AG20443 (cell line): ENCODE measurements around the gene ZNF366.

Source experiments
- DNase-seq: peaks from one replicate; pipeline ENCODE4 v3.0.0; 2012; ENCODE audit warnings: low spot score, mixed read lengths

ZNF366 gene

GRCh38 chr5:72489536-72489935 is 17.7 kb downstream of the ZNF366 start:
- DNase-seq: no peak

DNA sequence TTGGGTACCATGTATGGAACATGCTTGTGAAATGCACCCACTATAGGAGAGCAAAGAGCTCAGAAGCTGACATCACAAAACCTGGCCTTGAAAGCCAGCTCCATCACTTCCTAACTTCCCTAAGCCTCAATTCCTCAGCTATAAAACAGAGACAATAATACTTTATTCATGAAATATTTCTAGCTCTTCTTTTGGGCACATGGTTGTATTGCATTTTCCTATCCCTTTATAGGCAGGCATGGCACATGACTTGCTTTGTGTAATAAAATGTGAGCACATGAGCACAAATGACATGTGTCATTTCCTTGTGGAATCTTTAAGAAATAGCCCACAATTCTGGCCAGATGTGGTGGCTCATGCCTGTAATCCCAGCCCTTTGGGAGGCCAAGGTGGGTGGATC is 18.5 kb downstream of the ZNF366 start:
- DNase-seq: no peak

DNA sequence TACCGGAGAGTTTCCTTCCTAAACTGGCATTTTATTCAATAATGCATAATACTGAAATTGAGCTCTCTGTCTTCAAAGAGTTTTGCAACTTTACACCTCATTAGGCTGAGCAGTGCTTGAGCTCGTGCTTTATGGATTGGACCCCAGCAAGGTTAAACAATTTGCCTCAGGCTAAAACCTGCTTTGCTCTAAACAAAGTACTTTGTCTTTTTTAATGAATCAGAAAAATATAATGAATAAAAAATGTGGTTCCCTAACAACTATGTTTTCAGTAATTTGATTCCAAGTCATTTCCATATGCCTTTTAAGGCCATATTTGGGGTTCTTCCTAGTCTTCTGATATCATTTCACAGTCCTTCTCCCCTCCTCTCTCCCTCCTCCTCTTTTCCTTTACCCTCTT is 20.0 kb downstream of the ZNF366 start:
- no peak for DNase-seq

DNA sequence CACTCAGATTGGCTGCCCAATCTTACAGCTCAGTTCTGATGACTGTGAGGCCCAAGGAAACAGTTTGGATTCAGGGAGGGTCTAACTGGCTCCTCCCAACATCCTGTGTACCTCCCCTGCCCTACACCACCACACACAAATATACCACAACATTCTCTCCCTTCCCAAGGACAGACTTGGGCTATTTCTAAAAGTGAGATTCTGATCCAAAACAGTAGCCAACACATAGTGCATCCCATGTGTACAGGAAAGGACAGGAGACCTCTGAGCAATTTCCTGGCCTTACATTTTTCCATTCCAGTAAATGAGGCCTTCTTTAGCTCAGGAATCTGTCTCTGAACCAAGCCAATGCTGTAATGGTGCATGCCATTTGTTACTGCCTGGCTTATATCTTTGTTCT is 20.8 kb downstream of the ZNF366 start:
- DNase-seq: peak; percentile 57

DNA sequence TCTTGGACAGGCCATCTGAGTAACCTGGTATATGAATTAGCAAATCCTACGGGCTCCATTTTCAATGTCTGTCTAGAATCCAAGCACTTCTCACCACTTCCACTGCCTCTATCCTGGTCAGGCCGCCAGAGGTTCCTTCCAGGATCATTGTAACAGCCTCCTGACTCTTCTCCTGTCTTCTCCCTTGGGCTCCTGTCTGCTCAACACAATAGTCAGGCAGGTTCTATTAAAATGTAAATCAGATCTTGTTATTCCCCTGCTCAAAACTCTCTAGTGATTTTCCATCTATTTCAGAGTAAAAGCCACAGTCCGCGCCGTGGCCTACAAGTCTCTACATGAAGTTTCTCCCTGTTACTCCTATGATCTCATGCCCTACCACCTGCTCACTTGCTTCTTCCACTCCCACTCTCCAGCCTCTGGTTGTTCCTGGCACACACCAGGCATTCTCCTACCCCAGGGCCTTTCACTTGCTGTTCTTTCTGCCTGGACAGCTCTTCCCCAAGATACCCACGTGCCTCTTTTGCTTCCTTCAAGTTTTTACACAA is 21.7 kb downstream of the ZNF366 start:
- no peak for DNase-seq

DNA sequence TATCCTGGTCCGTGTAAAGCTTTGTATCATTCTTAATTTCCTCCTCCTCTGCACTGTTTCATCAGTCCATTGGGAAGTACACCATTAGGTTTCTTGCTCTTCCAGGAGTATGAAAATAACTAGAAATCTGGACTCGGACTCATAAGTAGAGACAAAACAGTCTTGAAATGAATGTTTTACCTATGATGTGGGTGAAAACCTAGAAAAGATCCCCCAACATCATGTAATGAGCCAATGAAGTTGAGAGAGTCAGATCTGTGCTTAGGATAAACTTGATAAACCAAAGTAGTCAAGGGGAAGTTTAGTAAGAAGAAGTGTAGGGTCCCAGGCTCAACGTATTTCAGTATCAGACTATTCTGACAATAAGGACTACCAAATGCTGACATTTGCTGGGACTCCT is 25.2 kb downstream of the ZNF366 start:
- DNase-seq: no peak

DNA sequence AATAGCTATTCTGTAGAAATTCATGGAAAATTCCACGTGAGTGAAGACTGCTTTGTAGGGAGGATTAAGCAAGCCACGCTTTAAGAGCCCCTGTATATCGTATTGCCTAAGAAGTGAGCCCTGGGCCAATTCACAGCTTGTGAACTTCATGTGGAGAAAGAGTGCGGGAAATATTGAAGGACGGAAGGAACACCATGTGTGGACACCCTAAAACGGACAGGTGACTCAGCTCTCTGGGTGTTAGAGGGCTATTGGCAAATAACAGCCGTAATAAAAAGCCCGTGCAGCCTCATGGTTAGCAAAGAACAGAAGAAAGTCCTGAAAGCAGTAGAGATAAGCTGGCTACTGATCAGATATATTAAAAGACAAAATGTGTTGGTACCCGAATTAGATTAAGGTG is 26.4 kb downstream of the ZNF366 start:
- no peak for DNase-seq

DNA sequence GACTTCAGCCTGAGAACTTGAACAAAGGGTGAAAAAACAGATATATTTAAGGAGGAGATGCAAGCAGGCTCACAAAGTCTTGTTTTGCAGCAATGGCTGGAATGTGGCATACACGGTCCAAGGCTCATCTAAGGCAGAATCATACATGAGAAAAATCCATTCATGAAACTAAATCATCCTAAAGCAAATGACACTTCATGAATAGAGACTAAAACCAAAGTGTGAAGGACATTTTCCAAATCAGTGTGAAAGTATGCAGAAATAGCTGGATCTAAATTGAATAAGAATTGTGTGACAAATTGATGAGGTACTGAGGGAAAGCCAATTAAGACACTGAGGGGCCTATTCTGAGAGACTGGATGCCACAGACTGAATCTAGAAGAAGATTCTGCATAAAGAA is 27.3 kb downstream of the ZNF366 start:
- DNase-seq: no peak

GRCh38 chr5:72478684-72479083 is 28.5 kb downstream of the ZNF366 start:
- DNase-seq: peak; percentile 22

GRCh38 chr5:72478276-72478675 is 28.9 kb downstream of the ZNF366 start:
- DNase-seq: no peak

DNA sequence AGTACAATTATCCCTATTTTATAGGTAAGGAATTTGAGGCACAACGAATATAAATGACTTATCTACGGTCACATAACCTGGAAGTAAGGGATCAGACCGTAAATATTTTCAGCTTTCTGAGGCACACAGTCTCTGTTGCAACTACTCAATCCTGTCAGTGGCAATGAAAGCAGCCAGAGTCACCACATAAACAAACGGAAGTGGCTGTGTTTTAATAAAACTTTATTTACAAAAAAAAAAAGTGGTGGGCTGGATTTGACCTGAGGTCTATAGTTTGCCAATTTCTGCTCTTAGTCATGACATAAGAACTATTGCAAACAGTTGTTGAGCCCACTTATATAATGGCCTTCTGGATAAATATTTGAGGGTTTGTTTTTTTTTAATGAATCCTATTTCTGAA is 29.6 kb downstream of the ZNF366 start:
- no peak for DNase-seq

GRCh38 chr5:72477176-72477575 is 30.0 kb downstream of the ZNF366 start:
- no peak for DNase-seq

DNA sequence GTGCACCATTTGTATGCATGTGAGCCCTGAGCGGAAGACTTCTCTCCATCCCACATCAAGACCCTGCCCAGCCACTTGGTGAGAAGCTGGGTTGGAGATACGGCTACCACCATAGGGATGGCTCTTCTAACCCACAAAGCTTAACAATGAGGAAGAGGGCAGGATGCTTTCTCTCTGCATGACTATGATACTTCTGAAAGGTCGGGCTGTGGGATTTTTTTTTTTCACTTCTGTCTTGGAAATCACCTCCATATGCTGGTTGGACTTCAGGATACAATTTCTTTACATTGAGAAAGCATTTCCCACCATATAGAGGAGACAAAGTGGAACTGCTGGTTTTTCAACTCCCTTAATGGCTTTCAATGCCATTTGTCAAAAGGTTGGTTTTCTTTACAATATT is 30.5 kb downstream of the ZNF366 start:
- no peak for DNase-seq

GRCh38 chr5:72476275-72476674 is 30.9 kb downstream of the ZNF366 start:
- no peak for DNase-seq

GRCh38 chr5:72474516-72474915 is 32.7 kb downstream of the ZNF366 start:
- DNase-seq: no peak

- DNase-seq: no peak
Measured at GRCh38 chr5:72474046-72474500, 33.1 kb downstream of the ZNF366 start.

DNA sequence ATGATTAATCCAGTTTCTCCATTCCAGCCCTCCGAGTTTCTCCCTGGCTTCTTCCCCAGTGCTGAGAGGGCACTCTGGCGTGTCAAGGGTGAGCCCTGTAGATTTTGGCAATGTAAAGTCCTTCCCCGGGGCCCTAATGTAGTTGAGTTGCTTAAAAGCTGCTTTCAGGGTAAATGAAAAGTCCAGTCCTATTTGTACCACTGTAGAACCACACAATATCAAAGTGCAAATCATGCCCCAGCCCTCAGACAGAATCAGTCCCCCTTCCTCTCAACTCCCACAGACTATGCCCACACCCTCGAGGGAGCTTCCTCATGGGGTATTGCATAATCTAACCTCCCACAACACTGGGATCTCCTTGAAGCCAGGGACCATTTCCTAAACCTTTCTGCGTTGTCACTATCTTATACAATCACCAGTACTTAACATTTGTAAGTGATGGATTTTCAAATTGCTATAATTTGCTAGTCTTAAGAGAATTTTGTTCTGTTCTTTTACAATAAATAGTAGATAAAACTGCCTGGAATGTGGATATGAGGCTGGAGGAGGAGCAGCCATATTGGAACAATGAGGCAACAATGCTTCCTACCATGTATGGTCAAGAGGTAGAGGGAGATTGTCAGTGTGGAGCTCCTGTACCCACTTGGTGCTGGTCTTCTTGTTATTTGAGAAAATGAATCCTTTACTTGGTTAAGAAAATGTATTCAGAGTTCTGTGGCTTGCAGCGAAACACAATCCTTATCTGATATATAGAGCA is 34.4 kb downstream of the ZNF366 start:
- DNase-seq: peak; percentile 20

DNA sequence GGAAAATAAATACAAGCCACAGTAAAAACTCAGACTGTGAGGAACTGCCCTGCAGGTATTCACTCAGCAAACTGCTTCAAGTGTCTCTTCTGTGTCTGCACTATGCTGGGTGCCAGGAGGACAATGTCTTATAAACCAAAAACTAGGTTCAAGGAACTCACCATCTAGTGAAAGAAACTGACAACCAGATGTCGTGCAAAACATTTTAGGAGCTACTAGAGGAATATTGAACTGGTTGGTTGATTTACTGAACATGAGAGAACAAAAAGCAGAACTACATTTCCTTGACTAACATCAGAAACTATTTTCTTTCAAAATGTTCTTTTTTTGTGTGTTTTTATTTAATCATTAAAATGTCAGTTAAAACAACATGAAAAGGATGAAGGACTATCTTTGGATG is 35.2 kb downstream of the ZNF366 start:
- DNase-seq: no peak

DNA sequence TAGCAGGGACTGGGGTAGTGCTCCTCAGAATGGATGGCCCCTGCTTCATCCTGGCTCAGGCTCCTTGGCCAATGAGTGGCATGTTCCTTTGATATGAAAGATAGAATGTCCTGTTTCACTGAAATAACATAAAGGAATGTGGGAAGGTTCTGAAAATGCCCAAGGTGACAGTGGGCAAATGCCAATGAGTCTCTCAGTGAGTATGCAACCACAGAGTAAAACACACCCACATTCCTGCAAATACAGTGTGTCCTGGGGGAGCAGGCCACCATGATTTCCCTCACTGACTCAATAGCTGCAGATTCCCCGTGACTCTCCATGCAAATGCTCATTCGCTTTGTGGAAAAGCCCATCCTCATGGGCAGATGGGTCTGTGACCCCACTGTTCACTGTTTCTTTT is 36.4 kb downstream of the ZNF366 start:
- peak; percentile 70 for DNase-seq

GRCh38 chr5:72468606-72469005 is 38.6 kb downstream of the ZNF366 start:
- no peak for DNase-seq

DNA sequence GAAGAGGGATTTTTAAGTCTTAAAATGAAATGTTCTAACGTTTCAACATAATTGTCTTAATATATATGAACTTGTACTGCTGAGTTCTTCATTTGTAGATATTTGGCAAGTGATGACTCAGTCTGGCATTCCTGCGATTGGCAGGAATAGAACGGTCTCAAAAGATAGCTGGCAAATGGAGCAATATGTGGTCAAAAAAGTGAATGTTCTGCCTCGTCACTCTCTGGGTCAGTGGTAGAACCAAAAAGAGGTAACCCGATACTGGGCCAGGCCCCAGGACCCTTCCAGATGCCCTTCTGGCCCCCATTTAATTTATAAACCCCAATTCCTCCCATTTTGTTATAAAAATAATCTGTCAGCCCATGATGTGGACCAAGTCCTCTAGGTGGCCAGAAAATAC is 39.2 kb downstream of the ZNF366 start:
- peak; percentile 45 for DNase-seq

- DNase-seq: no peak
Measured at GRCh38 chr5:72467461-72467860, 39.7 kb downstream of the ZNF366 start.

DNA sequence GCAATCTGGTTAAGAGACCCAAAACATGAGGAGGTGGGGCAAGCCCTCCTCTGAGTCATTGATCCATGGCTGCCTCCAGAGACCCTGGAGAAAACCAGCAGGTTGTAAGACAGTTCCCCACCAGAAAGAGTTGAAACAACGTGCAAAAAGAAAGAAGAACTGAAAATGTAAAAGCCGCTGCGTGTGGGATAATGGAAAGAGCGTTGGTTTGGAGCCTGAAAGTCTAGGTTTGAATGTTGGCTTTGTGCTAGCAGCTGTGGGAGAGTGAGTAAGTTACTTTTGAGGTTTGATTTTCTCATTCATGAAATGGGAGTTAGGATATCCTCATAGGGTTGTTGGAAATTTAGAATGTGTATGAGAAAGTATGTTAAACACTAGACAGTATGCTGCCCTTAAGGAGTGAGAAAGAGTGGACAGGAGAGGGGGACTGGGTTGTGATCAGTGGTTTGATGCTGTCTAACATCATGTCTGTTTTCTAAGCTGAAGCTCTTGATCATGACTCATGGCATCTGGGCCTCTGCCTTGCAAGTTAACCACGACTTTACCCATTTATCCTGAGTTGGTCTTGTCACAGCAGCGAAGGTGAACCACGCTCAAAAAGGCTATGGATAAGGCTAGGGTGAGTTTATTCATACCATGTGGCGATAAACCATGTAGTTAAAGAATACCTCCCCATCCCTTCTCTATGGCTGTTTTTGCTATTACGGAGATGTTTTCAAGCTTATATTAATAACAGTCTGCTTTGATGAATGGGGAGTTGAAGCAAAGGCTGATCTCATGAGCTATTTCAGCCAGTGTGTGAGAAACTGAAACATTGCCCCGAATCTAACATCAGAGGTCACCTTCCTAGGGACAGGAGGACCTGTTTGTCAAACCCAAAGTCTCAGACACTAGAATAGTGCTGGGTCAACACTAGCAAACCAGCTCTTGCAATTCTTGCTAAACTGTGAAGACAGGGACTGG is 41.3 kb downstream of the ZNF366 start:
- DNase-seq: peak; percentile 22
